DMS79 (cell line): ENCODE data around the gene MRAS.
"Not testable (repeated sequence)": the region's sequence is repeated elsewhere in the genome, so short reads cannot be mapped to it uniquely, and the experiment has no call there.

Experiments used
- DNase-seq: peaks from one replicate; lab custom pipeline; 2025; lab: John Stamatoyannopoulos, UW

Gene MRAS

DNA sequence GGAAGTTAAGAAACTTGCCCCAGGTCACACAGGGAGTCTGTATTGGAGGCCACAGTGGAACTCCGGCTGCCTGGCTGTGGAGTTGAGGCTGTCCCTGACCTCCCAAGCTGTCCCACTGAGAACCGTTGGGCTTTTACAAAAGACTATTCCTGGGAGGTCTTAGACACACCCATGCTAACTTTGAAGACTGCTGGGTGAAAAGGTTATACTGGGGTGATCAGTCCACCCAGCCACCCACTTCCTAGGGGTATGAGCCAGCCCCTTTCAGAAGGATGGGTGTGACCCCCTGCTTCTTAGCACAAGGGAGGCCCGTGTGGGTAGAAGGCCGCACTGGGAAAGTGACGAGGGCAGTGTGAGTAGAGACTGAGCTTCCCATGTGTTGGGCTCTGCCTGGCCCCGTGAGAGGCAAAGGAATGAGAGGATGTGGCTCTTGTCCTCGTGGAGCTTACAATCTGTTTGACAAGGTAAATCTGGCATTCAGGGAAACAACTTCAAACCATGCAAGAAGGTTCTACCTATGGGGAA, 19.0 kb downstream of the MRAS start:
- DNase-seq = no peak

DNA sequence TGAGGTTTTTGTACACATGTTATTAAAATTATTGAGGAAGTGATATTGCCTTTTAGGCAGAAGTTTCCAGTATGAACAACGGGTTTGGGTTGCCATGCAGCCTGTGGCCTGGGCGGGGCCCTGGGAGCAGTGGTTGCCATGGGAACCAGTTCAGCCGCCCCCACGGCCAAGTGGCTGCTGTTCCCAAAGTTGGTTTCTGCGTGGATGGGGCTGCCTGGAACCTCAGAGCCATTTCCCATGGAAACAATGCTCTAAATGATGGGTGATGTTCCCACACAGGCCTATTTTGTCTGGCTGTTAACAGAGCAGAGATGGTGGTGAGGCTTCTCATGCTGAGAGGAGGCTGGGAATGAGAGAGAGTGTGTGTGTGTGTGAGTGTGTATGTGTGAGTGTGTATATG, 19.5 kb downstream of the MRAS start:
- no peak for DNase-seq

DNA sequence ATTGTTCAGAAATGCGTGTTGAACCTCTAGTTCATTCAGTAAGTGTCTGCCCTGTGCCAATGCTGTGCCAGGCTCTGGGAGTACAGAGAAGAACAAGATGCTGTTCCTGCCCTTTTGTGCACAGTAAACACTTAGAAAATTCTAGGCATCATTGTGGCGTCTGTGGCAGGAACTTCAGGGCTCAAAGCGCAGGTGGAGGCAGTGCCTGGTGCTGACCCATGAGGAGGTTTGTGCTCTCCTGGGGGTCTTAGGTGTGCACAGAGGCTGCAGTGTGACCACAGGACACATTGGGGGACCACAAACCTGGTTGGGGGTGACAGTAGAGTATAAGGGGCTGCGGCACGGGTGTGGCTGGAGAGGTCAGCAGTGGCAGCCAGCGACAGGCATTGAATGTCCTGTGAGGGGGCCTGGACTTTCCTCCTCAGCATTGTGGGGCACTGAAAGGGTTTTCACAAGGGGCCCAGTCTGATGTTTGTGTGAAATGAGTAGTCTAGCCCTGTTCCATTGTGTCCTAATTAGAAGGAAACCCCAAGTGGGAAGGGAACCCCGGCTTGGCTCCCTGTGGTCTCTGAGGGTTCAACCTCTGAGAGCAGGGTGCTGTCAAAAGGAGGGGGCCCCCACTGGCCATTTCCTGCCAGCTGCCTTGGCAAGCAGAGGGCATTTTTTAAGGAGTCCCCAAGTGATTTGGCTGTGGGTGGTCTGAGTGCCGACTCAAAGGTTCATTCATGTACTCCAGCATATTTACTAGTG, 20.9 kb downstream of the MRAS start:
- DNase-seq = no peak

DNA sequence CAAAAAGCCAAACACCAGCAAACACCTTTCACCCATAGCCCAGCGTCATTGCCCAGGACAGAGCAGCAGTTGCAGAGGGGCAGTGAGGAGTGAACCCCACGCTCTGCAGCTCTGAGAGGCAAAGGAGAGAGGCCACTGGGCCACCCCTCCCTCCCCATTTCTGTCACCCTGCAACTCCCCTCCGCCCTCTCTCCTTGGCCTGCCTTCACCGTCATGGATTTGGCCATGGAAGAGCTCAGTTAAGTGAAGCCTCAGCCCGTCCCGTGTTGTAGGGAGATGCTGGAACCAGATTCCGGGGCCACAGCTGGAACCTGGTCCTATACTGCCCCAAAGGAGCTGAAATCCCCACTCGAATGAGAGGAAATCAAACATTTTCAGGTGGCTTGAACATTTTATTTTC, 21.9 kb downstream of the MRAS start:
- DNase-seq = no peak

DNA sequence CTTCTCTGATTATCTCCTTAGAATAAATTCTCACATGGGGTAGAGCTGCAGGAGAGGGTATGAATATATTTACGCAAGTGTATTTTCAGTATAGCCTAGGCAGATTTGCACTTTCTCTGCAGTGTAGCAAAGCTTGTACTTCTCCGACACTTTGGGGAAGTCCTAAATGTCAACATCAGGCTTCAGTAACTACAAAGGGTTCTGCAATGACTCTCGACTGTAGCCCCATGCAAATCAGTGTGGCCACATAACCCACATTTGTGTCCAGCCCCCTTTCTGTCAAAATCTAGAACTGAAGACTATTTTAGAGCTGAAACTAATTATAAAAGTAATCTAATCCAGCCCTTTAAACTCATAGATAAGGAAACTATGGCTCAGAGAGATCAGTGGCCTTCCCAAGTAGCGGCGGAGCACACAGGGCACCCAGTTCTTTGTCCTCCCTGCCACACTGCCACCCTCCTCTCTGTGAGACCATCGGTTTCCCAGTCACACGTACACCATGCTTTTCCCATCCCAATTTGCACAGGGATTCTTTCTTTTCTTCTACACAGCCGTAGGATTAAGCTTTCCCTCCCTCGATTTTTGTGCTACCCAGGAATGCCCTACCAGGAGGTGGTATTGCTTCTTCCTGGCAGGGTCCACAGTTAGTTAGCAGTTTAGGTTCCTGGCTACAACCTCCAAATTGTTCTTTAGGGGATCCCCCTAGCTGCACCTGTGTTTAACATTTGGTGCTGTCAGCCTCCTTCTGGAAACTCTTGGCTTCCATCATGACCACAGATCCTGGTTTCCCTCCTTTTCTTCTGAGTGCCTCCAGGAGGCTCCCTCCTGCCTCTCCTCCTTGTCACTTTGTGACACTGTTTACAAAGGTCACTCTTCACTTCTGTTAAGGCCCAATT, 22.9 kb downstream of the MRAS start:
- no peak for DNase-seq

DNA sequence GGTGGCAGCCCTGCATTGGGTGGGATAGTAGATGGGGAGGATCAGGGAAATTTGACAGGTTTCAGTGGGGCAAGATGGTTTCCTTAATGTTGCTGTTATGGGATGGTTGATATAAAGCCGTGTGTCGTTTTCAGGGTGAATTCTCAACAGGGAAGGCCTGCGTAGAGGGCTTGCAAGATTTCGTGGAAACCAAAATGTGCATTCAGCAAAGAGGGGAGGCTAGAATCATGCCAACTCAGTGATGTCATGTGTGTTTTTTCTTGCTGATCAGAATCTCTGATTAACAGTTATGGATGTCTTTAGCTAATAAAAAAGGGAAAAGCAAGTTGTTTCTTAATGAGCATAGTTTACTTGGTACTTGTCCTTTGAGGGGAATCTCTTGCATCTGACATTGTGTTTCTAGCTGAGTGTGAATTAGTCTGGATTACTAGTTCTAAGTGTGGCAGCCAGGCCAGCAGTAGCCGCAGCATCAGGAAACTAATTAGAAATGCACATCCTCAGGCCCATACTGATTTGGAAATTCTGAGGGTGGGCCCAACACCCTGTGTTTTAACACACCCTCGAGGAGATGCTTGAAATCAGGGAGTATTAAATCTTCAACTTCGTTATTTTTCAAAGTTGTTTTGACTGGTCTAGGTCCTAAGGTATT, 24.8 kb downstream of the MRAS start:
- DNase-seq = no peak

DNA sequence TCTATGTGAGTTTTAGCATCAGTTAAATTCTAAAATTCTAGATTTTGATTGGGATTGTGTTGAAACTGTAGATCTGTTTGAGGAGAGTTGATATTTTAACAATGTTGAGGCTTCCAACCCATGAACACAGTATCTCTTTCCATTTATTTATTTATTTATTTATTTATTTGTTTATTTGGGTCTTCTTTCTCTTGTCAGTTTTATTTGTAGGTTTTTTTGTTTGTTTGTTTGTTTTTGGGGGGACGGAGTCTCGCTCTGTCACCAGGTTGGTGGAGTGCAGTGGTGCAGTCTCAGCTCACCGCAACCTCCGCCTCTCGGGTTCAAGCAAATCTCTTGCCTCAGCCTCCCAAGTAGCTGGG, 25.3 kb downstream of the MRAS start:
- no peak for DNase-seq

DNA sequence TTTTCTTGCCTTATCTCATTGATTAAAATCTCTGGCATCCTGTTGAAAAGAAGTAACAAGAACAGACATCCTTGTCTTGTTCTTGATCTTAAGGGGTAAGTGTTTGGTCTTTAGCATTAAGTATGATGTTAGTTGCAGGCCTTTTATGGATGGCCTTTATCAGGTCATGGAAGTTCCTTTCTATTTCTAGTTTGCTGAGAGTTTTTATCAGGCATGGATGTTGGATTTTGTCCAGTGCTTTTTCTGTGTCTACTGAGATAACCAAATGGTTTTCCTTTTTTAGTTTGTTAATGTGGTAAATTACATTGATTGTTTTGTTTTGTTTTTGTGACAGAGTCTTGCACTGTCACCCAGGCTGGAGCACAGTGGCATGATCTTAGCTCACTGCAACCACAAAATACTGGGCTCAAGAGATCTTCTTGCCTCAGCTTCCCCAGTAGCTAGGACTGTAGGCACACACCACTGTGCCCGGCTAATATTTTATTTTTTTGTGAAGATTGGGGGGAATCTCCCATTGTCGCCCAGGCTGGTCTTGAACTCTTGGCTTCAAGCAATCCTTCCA, 26.3 kb downstream of the MRAS start:
- no peak for DNase-seq

DNA sequence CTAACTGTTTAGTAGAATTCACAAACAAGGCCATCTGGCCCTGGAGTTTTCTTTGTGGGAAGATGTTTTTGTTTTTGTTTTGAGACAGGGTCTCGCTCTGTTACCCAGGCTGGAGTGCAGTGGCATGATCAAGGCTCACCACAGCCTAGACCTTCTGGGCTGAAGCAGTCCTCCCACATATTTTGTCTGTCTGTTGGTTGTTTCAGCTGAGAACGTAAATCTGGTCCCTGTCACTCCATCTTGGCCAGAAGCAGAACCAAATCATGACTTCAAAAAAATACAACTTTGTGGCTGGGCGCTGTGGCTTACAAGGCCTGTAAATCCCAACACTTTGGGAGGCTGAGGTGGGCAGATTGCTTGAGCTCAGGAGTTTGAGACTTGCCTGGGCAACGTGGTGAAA, 27.1 kb downstream of the MRAS start:
- no peak for DNase-seq

DNA sequence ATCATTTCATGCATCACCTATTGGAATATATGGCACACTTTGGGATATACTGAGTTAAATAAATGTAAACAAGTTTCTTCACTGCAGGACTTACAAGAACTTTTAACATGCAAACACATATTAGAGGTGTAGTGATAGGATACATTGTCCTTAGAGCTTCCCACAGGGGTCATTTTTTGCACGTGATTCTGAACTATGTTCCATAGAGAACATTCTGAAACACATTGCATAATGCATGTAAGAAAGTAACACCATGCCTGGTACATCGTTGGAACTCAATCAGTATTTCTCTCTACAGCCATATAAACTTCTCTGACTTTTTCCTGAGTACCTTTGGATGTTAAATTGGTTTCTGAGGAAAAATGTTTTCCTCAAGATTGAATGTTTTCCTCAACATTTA, 28.3 kb downstream of the MRAS start:
- no peak for DNase-seq

DNA sequence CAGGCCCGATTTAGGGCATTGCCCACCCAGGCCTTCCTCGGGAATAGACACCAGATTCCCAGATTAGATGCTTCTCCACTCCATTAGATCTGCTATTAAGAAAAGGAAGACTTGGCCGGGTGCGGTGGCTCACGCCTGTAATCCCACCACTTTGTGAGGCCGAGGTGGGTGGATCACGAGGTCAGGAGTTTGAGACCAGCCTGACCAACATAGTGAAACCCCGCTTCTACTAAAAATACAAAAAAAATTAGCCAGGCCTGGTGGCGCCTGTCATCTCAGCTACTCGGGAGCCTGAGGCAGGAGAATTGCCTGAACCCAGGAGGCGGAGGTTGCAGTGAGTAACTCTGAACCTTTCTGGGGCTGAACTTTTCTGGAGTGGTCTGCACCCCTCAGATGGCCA, 28.8 kb downstream of the MRAS start:
- DNase-seq = not testable (repeated sequence)

DNA sequence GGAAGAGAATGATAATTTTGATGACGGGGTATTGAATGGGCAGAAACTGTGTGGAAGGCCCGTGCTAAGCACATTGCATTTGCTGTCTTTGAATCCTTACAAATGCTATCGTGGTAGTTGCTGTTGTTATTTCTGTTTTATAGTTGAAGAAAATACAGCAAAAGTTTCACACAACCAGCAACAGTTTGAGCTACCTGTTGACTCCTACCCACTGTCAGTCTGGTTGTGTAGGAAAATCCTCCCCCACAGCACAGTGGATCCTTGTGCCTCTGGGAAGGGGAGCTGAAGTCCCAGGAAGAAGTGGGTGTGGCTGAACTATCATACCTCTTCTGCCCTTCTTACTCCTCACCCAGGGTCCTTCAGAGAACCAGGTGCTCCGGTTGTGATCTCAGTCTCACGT, 29.4 kb downstream of the MRAS start:
- DNase-seq = no peak

DNA sequence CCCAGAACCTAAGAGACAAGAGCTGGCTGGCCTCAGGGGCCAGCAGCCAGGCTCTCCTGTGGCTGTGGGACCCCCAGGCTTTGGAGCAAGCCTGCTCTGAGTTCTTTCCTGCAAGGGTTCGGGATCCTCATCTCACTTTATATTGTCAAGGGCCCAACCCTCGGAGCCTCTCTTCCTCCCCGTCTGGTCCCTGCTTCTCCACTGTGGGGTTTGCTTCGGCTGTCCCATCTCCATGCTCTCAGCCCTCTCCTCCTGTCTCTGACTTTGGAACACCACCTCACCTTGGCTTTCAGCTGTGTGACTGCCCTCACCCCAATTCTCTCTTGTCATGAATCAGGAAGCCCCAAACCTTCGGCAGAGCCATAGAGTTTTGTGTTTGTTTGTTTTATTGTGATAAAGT, 30.0 kb downstream of the MRAS start:
- no peak for DNase-seq

DNA sequence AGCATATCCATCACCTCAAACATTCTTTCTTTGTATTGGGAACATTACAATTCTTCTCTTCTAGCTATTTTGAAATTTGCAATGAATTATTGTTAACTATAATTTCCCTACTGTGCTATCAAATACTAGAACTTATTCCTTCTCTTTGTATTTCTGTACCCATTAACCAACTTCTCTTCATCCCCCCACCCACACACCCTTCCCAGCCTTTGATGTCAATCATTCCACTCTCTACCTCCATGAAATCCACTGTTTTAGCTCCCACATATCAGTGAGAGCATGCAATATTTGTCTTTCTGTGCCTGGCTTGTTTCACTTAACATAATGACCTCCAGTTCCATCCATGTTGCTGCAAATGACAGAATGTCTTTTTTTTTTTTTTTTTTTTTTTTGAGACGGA, 30.6 kb downstream of the MRAS start:
- no peak for DNase-seq

DNA sequence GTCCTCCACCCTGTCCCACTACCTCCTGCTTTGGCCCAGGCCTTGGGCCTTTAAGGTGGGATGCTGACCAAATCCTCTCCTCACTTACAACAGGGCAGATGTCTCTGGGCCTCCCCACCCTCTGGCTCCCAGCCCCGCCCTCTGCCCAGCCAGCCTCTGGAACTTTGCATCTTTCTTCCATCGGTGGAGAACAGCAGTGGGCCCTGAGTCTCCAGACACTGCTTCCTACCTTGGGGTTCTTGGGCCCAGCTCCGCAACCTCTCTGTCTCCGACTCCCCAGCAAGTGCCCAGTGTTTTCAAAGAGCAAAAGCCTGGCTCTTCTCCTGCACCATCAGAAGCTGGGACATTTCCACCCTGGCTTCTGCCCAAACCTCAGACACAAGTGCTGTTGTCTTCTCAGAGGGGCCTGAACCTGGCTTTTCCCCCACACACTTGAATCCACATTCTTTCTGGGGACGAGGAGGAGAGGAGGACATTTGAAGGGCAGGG, 33.1 kb downstream of the MRAS start:
- DNase-seq = peak; percentile 36

DNA sequence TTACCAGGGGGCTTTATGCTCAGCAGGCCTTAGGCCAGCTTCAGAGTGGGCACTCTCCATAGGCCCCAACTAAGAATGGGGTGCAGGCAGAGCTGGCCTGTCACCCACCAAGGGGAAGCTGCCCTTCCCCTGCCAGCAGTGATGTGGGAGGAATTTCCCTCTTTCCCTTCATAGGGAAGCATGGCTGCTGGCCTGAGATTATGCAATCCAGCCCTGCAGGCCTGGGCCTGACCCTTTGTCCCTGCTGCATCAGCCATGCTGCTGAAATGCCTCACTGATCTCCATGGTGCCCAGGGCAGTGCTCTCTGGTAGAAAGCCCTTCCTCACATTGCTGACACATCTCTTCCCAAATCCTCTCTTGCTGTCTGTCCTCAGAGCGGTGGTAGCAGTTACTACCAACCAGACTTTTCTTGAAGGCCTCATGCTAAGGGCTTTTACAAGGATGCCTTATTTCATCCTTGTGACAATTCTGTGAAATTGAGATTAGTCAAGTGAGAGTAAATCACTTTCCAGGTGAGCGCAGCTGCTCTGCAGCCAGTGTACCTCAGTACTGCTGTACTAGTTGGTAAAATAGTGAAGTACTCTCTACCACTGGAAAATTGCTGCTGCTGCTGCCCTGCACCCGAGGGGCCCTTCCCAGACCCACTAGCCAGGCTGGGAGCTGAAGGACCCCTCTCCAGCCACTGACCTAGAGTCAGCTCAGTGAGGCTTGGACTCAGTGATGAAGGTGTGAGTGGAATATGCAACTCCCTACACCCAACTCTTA, 33.8 kb downstream of the MRAS start:
- no peak for DNase-seq

DNA sequence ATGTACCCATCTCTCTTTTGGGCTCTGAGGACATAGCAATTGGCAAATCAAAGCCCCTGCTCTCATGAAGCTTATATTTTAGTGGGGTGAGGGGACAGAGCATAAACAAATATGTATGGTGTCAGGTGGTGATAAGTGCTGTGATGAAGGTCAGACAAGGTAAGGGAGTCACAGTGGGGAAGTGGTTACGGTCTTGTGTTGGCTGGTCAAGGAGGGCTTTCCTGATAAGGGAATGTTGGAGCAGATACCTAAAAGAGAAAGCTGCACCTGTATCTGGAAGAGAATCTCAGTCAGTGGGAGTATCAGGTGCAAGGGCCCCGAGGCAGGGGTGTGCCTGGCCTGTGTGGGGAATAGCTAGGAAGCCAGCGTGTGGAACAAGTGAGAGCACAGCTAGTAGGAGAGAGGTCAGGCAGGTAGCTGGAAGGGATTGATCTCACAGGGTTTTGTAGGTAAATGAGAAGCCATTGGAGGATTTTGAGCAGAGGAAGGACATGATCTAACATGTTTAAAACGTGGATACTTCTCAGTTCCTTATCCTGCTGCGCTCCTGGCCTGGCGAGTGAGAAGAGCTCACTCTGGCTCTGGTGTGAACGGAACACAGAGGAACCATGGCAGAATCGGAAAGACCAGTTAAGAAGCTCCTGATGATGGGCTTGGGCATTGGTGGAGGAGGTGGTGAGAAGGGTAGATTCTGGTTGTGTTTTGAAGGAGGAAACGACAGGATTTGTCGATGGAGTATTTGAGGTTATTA, 35.5 kb downstream of the MRAS start:
- DNase-seq = no peak

DNA sequence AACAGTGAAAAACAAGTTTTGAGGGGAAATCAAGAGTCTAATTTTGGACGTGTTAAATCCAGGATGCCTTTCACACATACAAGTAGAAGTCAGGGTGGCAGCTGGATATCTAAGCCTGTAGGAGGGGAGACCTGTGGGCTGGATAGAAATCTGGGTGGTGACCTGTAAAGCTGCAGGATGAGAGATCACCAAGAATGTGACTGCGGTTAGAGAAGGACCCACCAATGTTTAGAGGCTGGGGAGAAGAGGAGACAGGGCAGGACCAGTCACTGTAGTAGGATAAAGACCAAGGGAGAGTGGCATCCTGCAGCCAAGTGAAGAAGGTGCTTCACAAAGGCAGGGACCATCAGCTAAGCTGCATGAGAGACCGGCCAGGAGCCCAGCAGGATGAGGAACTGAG, 36.2 kb downstream of the MRAS start:
- DNase-seq = no peak

DNA sequence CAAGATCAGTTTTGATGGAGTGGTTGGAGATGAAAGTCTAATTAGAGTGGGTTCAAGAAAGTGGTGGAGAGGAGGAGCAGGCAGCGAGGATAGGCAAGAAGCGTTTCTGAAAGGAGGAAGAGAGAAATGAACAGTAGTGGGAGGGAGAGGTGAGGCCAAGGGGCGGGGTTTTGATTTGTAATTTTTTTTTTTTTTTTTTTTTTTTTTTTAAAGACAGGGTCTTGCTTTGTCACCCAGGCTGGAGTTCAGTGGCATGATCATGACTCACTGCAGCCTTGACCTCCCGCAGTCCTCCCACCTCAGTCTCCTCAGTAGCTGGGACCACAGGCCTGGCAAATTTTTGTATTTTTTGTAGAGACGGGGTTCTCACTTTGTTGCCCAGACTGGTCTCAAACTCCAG, 36.6 kb downstream of the MRAS start:
- no peak for DNase-seq

DNA sequence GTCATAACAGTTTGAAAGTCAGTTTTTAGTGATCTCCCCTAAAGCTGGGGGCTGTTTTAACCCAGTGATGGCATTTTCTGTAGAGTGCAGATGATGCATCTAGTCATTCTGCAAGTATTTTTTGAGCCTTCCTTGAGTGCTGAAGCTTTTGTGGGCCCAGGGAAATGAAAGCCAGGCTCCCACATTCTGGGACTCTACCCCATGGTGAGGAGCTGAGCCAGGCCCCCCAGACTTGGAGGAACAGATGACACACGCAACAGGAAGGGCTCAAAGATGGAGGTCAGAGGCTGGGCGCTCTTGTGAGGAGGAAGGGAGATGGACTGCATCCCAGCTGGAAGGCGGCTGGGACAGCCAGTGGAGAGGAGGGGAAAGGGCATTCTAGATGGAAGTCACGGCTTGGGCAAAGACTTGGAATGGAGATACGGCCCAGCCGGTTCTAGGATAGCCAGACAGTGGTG, 40.8 kb downstream of the MRAS start:
- DNase-seq = no peak
